ENCODE measurements around the gene RNF187. TPM values are rescaled to one million over a fixed set of nuclear protein-coding genes. Genes with fewer than 3 reads are reported as not detected.
A peak's percentile ranks its signal among the peaks of the same experiment; 100 is the strongest.

RNF187 gene
- total and polyA plus RNA-seq, 2 experiments from 2014 or later = 38.8 to 81.9 TPM

GRCh38 chr1:228457017-228457395 lies 30.2 kb upstream of the RNF187 start:
- no peaks in the 10 kb centered on the region for H3K9me3 ChIP-seq (ENCODE audit: low read depth)
- peak overlapping the region; percentile 78 for H3K9ac ChIP-seq
- peaks cover 11% of the 10 kb centered on the region for H3F3A ChIP-seq (ENCODE audit: insufficient read depth)
- peaks cover 15% of the 10 kb centered on the region; the same call in 1 of the 2 replicates for H3K79me2 ChIP-seq (ENCODE audit: insufficient read depth)
- H3K9me2 ChIP-seq (ENCODE audit: insufficient read depth) = no peaks in the 10 kb centered on the region
- H4K20me1 ChIP-seq (ENCODE audit: insufficient read depth) = no peaks in the 10 kb centered on the region
- H3K27me3 ChIP-seq (replicated peaks; ENCODE audit: insufficient read depth) = peaks cover 15% of the 10 kb centered on the region
- H3K4me2 ChIP-seq (ENCODE audit: unreplicated experiment) = peak overlapping the region; percentile 88
- peak; percentile 18 for DNase-seq
- H3K36me3 ChIP-seq (ENCODE audit: low read depth) = no peaks in the 10 kb centered on the region
- WGBS, 2 experiments (ENCODE audit: low coverage in 1 of 2, low lambda C conversion rate in 2 of 2, missing lambda C conversion rate in 2 of 2) = 9 to 10% methylated on average over 13 of the region's 13 CpGs
- in situ Hi-C loops (cut with MboI) = no loop called here
- TF ChIP-seq EZH2phosphoT487 (IDR thresholded peaks at IDR 0.05; ENCODE audit: insufficient read depth, low read depth) (no peak), EZH2 (IDR thresholded peaks at IDR 0.05; ENCODE audit: insufficient read depth, poor library complexity, severe bottlenecking) (no peak)
- peak overlapping the region; percentile 93 for H2AFZ ChIP-seq
- H3K4me1 ChIP-seq (ENCODE audit: insufficient read depth) = peaks cover 14% of the 10 kb centered on the region
- peak overlapping the region; percentile 78 for H3K4me3 ChIP-seq
- peak overlapping the region; percentile 80 for H3K27ac ChIP-seq

- in situ Hi-C loops (cut with MboI) = no loop called here
- peak; percentile 98 for DNase-seq
- peak overlapping the region; percentile 93 for H2AFZ ChIP-seq
- no peaks in the 10 kb centered on the region for H3K9me3 ChIP-seq (ENCODE audit: low read depth)
- H3K4me1 ChIP-seq (ENCODE audit: insufficient read depth) = peaks cover 14% of the 10 kb centered on the region
- no peaks in the 10 kb centered on the region for H4K20me1 ChIP-seq (ENCODE audit: insufficient read depth)
- peak overlapping the region; percentile 78 for H3K9ac ChIP-seq
- WGBS, 2 experiments (ENCODE audit: low coverage in 1 of 2, low lambda C conversion rate in 2 of 2, missing lambda C conversion rate in 2 of 2) = 1 to 2% methylated on average over 71 to 74 of the region's 74 CpGs
- peak overlapping the region; percentile 80 for H3K27ac ChIP-seq
- H3K9me2 ChIP-seq (ENCODE audit: insufficient read depth) = no peaks in the 10 kb centered on the region
- TF ChIP-seq EZH2 (IDR thresholded peaks at IDR 0.05; ENCODE audit: insufficient read depth, poor library complexity, severe bottlenecking) (no peak), EZH2phosphoT487 (IDR thresholded peaks at IDR 0.05; ENCODE audit: insufficient read depth, low read depth) (no peak)
- peaks cover 15% of the 10 kb centered on the region; the same call in 1 of the 2 replicates for H3K79me2 ChIP-seq (ENCODE audit: insufficient read depth)
- peak overlapping the region; percentile 88 for H3K4me2 ChIP-seq (ENCODE audit: unreplicated experiment)
- peaks cover 11% of the 10 kb centered on the region for H3F3A ChIP-seq (ENCODE audit: insufficient read depth)
- H3K36me3 ChIP-seq (ENCODE audit: low read depth) = no peaks in the 10 kb centered on the region
- peaks cover 21% of the 10 kb centered on the region for H3K27me3 ChIP-seq (replicated peaks; ENCODE audit: insufficient read depth)
- H3K4me3 ChIP-seq = peak overlapping the region; percentile 78
Measured at GRCh38 chr1:228457396-228458176, 29.6 kb upstream of the RNF187 start.

- Histone ChIP-seq H3K27ac (peak overlapping the region; percentile 80), H3K9me2 (ENCODE audit: insufficient read depth) (no peaks in the 10 kb centered on the region), H3K4me1 (ENCODE audit: insufficient read depth) (peaks cover 14% of the 10 kb centered on the region), H4K20me1 (ENCODE audit: insufficient read depth) (no peaks in the 10 kb centered on the region), H3K4me3 (peak overlapping the region; percentile 78), H3K4me2 (ENCODE audit: unreplicated experiment) (peak overlapping the region; percentile 88), H3K36me3 (ENCODE audit: low read depth) (no peaks in the 10 kb centered on the region), H2AFZ (peak overlapping the region; percentile 93), H3K9me3 (ENCODE audit: low read depth) (no peaks in the 10 kb centered on the region), H3F3A (ENCODE audit: insufficient read depth) (peaks cover 11% of the 10 kb centered on the region), H3K79me2 (ENCODE audit: insufficient read depth) (peaks cover 15% of the 10 kb centered on the region; the same call in 1 of the 2 replicates), H3K27me3 (replicated peaks; ENCODE audit: insufficient read depth) (peaks cover 38% of the 10 kb centered on the region), H3K9ac (peak overlapping the region; percentile 71)
- WGBS, 2 experiments (ENCODE audit: low coverage in 1 of 2, low lambda C conversion rate in 2 of 2, missing lambda C conversion rate in 2 of 2) = 8% methylated on average over 36 to 41 of the region's 41 CpGs
- no peak for TF ChIP-seq EZH2 (IDR thresholded peaks at IDR 0.05; ENCODE audit: insufficient read depth, poor library complexity, severe bottlenecking)
- TF ChIP-seq EZH2phosphoT487 (IDR thresholded peaks at IDR 0.05; ENCODE audit: insufficient read depth, low read depth) = no peak
- peak; percentile 89 for DNase-seq
- in situ Hi-C loops (cut with MboI) = no loop called here
Measured at GRCh38 chr1:228459091-228459993, 27.8 kb upstream of the RNF187 start.

- Histone ChIP-seq H3K4me3 (no peak overlapping the region), H3F3A (ENCODE audit: insufficient read depth) (peaks cover 11% of the 10 kb centered on the region), H3K9me2 (ENCODE audit: insufficient read depth) (no peaks in the 10 kb centered on the region), H2AFZ (no peak overlapping the region), H3K27me3 (replicated peaks; ENCODE audit: insufficient read depth) (peaks cover 51% of the 10 kb centered on the region), H3K4me1 (ENCODE audit: insufficient read depth) (peaks cover 17% of the 10 kb centered on the region), H3K79me2 (ENCODE audit: insufficient read depth) (peaks cover 7% of the 10 kb centered on the region; the same call in 1 of the 2 replicates), H3K36me3 (ENCODE audit: low read depth) (no peaks in the 10 kb centered on the region), H3K27ac (no peak overlapping the region), H4K20me1 (ENCODE audit: insufficient read depth) (no peaks in the 10 kb centered on the region), H3K9ac (no peak overlapping the region), H3K4me2 (ENCODE audit: unreplicated experiment) (no peak overlapping the region), H3K9me3 (ENCODE audit: low read depth) (no peaks in the 10 kb centered on the region)
- in situ Hi-C loops (cut with MboI) = no loop called here
- 68% methylated on average over 2 of the region's 2 CpGs for WGBS, 2 experiments (ENCODE audit: low coverage in 1 of 2, low lambda C conversion rate in 2 of 2, missing lambda C conversion rate in 2 of 2)
- TF ChIP-seq EZH2phosphoT487 (IDR thresholded peaks at IDR 0.05; ENCODE audit: insufficient read depth, low read depth) (no peak), EZH2 (IDR thresholded peaks at IDR 0.05; ENCODE audit: insufficient read depth, poor library complexity, severe bottlenecking) (no peak)
- no peak for DNase-seq
Measured at GRCh38 chr1:228460821-228461220, 26.4 kb upstream of the RNF187 start.
